Activated naive CD4-positive, alpha-beta T cell (primary cell): ENCODE results near the gene SRA1.

ENCODE experiments used
- DNase-seq, 4 experiments: peaks; one replicate each; lab custom pipeline; 2025; lab: John Stamatoyannopoulos, UW

Gene SRA1

DNA sequence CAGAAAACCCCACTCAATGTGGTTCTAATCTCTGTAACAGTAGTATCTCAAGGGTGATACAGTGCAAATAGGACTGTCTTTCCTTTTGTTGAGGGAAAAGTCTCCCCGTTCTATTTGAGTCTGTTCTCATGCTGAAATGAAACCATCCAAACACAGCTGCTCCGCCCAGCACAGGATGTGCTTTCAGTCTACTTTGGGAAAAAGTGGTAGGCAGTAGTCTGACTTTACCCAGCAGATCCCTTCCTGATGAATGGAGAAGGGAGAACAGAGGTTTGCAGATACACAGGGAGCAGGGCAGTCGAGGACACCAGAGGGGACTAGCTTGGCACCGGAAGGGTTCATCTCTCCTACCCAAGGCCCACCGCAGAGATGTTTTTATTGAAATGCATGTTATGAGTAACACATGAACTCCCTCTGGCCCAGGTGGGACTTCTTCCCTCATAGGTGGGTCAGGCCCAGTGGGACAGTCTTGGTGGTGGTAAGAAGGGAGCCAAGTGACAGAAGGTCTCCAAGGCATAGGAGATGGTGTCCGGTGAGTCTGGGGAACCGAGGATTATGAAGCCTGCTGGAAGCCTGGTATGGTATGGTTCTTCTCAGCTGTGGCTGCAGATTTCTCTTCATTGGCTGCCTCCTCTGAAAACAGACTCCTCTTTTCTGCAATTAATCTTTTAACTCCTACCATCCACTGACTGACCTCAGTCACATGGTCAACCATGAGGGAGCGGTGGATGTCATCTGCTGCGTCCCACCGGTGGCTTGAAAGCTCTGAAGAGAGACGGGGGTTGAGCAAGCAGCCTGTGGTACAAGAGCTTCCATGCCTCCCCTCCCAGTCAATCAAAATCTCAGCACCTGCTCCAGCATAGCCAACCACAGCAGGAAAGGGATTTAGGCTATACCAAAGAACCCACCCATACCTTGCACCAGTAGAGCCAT is 6.9 kb downstream of the SRA1 start:
- no peak for DNase-seq

DNA sequence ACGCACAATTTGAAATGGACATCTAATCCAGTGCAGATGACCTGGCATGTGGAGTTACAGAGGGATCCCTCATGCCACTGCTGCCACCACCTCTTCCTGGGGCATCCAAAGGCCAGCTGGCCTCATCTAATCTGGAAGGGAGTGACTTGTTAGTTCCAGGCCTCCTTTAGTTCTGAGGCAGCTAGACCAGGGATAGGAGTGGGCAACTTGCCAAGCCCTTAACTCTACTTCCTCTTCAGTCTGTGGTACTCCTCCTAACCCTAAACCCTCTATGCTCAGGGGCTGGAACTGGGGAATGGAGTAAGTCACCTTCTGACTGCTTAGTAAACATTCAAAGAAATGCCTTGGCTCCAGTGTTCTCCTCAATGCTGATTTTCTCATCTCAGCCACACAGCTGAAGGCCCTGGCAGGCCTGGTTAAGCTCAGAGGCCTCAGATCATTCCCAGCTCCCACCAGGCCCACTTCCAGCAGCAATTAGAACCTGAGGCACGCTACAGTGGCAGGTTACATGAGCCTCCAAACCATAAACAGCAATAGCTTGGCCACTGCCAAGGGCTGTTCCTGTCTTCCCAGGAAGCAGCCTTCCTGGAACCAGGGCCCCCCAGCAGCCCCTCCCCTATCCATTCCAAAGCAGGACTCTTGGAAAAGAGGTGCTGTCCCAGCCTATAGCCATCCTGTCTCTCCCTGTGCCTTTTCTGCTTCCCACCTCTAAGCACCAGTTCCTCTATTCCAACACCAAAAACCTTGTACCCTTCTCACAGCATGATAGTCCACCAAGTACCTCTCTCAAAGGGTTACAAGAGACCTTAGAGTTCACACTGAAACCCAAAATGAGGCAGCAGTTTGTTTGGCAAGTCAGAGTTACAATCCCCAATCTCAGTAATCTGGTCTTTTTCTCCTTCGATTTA is 7.8 kb downstream of the SRA1 start:
- no peak for DNase-seq

DNA sequence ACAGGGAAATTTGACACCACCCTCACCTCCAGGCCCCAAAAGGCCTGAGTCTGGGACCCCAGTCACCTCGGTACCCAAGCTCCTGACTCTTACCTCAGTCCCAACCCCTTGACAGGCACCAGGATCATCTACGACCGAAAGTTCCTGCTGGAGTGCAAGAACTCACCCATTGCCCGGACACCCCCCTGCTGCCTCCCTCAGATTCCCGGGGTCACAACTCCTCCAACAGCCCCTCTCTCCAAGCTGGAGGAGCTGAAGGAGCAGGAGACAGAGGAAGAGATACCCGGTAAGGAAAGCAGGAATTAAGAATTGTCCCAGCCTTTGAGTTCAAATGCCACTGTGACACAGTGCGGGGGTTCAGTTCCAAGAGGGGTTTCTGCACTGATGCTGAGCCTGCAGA is 8.5 kb downstream of the SRA1 start:
- no peak for DNase-seq

DNA sequence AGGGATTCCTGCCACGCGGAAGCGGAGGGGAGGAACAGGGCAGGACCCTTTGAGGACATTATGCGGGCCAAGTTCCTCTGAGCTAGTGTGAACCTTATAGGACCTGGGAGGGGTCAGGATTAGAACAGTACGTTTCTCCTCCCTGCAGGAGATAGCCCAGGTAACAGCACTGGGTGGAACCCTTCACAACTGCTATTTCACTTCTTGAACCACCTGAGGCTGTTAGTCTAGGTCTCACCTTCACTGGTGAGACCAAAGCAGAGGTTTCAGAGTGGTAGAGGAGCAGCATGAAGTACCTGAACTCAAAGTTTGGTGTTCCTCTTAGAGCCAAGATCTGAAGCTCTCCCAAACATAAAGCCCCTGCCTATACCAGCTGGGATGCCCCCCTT is 9.0 kb downstream of the SRA1 start:
- DNase-seq = no peak

DNA sequence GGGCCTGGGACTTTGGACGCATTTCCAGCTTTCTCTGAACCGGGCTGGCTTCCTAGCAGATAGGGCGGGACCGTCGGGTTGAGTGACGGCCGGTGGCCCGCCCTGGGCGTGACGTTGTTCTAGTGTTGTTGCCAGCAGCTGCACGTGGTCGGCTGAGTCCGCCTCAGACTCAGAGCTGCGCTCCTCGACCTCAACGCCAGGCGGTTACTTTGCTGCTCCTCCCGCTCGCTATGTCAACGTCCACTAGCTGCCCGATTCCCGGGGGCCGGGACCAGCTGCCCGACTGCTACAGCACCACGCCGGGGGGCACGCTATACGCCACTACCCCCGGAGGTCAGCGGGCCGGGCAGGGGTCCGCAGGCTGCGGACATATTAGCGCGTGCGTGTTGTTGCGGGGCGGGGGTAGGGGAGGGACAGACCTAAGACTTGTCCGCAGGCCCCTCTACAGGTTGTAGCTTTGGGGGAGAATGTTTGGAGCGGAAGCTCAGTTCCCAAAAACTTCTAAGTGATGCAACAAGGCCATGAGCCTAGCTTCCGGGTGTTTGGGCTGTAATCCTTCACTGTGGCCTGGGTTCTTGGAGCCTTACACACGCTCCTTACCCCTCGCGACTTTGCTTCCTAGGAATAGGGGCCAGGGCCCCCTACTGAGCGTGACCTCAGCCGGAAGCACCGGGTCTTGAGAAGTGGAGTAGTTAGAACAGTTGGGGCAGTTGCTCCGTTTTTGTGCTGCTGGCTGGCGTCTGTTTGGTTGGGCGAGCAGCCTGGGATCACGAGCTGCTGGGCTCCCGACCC is 9.6 kb downstream of the SRA1 start, which contains the start of gene EIF4EBP3:
Gene EIF4EBP3 (plus strand): TSS at position 155 of the 792 bp plus-strand sequence. CDS start 76 bp downstream, at position 231.
- peak; percentile 42 to 80 (median 70) for DNase-seq

DNA sequence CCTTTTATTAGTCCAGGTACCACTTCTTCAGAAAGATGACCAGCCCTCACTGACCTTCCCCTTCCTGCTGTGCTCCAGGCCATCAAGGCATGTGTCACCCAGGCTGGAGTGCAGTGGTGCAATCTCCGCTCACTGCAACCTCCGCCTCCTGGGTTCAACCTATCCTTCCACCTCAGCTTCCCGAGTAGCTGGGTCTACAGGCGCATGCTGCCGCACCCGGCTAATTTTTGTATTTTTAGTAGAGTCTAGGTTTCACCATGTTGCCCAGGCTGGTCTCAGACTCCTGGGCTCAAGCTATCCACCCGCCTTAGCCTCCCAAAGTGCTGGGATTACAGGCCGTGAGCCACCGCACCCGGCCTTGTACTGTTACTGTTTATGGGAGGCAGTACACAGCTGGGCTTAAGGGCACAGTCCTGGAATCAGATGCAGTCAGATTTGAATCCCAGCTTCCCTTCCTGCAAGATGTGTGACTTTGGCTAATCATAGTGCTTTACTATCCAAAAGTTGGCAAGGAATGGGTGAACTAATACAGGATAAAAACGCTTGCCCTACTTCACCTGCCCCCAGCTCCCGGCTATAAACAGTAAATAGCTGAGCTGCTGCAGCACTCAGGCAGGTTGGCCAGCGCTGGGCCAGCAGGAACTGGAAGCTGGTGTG is 10.3 kb downstream of the SRA1 start:
- no peak for DNase-seq

DNA sequence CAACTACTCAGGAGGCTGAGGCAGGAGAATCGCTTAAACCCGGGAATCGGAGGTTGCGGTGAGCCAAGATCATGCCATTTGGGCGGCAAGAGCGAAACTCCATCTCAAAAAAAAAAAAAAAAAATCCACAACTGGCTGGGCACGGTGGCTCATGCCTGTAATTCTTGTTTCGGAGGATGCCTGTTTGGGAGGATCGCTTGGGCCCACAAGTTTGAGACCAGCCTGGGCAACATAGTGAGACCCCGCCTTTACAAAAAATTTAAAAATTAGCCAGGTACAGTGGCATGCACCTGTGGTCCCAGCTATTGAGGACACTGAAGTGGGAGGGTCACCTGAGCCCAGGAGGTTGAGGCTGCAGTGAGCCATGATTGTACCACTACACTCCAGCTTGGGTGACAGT is 11.7 kb downstream of the SRA1 start:
- DNase-seq = no peak

DNA sequence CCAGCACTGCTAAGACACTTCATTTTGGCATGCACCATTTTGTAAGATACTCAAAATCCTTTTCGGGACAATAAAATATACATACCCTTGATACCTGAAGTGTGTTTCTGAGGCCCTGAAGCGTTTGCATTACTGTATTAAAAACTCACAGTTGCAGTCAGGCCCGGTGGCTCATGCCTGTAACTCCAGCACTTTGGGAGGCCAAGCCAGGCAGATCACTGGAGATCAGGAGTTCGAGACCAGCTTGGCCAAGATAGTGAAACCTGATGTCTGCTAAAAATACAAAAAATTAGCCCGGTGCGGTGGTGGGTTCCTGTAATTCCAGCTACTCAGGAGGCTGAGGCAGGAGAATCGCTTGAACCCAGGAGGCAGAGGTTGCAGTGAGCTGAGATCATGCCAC is 12.3 kb downstream of the SRA1 start:
- no peak for DNase-seq

DNA sequence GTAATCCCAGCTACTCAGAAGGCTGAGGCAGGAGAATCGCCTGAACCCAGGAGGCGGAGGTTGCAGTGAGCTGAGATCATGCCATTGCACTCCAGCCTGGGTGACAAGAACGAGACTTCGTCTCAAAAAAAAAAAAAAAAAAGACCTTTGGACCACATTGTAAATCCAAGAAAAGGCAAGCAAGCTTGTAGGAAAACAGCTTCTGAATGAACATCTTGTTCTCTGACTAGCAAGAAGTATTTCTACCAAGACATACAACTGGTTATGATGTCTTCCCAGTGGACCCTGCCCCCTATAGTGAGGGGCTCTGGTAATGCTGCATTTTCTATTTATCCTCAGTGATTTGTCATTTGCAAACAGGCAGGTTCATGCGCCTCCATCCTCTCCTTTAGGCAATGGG is 14.3 kb downstream of the SRA1 start:
- no peak for DNase-seq

DNA sequence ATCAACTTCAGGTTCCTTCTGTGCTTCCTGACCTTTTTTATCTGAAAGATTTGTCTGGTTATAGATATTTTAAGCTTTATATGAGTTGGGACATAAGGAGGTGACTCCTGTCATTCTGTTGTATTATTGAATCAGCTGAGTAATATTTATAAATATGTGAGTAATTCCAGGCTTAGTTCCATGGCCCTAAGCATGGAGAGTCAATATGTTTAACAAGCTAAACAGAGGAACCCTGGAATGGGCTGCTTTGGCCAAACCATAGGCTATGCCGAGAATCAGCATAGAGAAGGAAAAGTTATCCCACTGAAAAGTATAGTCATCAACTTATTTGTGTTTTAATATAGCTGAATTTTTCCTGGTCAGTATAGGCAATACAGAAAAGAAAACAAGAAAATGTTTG is 17.0 kb downstream of the SRA1 start:
- DNase-seq = no peak

DNA sequence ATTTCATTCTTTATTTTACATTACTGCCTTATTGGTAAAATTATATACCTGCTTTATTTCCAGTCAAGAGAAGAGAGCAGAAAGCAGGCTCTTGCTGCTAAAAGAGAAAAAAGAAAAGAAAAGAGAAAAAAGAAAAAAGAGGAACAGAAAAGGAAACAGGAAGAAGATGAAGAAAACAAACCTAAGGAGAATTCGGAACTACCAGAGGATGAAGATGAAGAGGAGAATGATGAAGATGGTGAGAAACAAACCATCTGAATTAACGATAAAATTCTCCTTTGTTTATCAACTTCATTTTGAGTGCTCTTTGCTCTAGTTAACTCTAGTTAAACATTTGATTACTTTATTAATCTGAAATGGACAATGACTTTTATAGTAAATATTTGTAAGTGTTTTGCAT is 33.3 kb downstream of the SRA1 start:
- no peak for DNase-seq

DNA sequence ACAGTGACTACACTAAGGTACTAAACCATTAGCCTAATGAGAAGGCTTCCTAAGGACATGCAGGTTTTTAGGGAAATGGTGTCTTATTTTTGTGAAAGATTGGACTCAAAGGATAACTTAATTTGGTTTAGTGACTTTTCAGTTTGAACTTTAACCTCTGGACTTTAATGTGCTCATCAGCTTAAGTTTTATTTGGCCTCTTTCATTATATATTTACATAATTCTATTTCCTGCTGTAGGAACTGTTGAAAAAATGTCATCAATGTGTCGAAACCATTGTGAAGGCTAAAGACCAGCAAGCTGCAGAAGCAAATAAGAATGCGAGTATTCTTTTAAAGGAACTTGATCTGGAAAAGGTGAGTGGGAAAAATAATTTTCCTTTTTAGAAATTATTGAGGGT is 44.1 kb downstream of the SRA1 start:
- DNase-seq = no peak

DNA sequence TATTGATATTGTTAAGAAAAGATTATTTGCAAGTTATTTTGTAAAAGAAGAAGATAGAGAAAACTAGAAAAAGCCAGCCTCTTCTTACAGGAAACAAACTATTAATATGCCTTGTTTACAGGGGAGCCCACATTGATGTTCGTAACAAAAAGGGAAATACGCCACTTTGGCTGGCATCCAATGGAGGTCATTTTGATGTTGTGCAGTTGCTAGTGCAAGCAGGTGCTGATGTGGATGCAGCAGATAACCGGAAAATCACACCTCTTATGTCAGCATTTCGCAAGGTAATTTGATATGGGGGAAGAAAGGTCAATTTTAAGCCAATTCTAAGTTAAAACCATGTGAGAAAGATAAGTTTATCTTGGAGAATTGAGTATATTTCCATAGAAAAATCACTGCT is 47.4 kb downstream of the SRA1 start:
- DNase-seq = no peak

DNA sequence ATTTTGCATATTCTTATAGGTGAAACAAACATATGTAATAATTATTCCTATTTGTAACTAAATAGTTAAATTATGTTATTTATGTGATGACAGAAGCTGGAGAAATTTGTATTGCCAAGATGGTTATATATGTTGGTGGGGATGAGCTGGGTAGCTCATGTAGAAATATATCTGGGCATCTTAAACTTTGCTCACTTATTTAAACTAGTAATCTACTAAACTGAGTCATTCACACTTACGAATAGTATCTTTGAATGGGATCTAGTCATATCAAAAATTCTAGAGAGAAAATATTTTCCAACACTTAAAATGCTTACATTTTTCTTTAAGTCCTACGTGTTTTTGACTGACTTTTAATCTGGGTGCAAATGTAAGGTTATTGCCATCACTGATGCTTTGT is 54.4 kb downstream of the SRA1 start:
- DNase-seq = no peak
